Stimulated activated CD4-positive, alpha-beta T cell treated with anti-CD3 and anti-CD28 coated beads, TNF-alpha, amount 100 ng/mL, for 1 hour (primary cell): ENCODE measurements around the gene DBX1.
"Not testable (repeated sequence)": the region's sequence is repeated elsewhere in the genome, so short reads cannot be mapped to it uniquely, and the experiment has no call there.

ENCODE experiments used
- DNase-seq, 3 donors: peaks; one replicate each; pipeline ENCODE4 v3.0.0-alpha.2; 2020; ENCODE audit warnings: low read depth in 3 of 3, low spot score in 1 of 3

Gene DBX1

GRCh38 chr11:20160425-20161229 lies at the start of gene DBX1:
TSS of gene DBX1 (minus strand) at chr11:20160475. CDS start at chr11:20160324, 151 bp downstream.
- DNase-seq = no peak

- DNase-seq = no peak
Measured at GRCh38 chr11:20208622-20209111, 48.4 kb upstream of the DBX1 start.

- DNase-seq = no peak
Measured at GRCh38 chr11:20207781-20208621, 47.7 kb upstream of the DBX1 start.

GRCh38 chr11:20205807-20206206 lies 45.5 kb upstream of the DBX1 start:
- DNase-seq = no peak

- no peak for DNase-seq
Measured at GRCh38 chr11:20204681-20205080, 44.4 kb upstream of the DBX1 start.

- no peak for DNase-seq
Measured at GRCh38 chr11:20203831-20204230, 43.6 kb upstream of the DBX1 start.

- no peak for DNase-seq
Measured at GRCh38 chr11:20201231-20201630, 41.0 kb upstream of the DBX1 start.

- DNase-seq = not testable (repeated sequence)
Measured at GRCh38 chr11:20200331-20200955, 40.2 kb upstream of the DBX1 start.

GRCh38 chr11:20197881-20198280 lies 37.6 kb upstream of the DBX1 start:
- no peak for DNase-seq

GRCh38 chr11:20194470-20194869 lies 34.2 kb upstream of the DBX1 start:
- no peak for DNase-seq

- DNase-seq = no peak
Measured at GRCh38 chr11:20193307-20193706, 33.0 kb upstream of the DBX1 start.

GRCh38 chr11:20192641-20193040 lies 32.4 kb upstream of the DBX1 start:
- DNase-seq = no peak

- no peak for DNase-seq
Measured at GRCh38 chr11:20192151-20192550, 31.9 kb upstream of the DBX1 start.

- no peak for DNase-seq
Measured at GRCh38 chr11:20178976-20179375, 18.7 kb upstream of the DBX1 start.

- DNase-seq = no peak
Measured at GRCh38 chr11:20177136-20177535, 16.9 kb upstream of the DBX1 start.

- no peak for DNase-seq
Measured at GRCh38 chr11:20172721-20173447, 12.6 kb upstream of the DBX1 start.

- no peak for DNase-seq
Measured at GRCh38 chr11:20163783-20164481, 3.7 kb upstream of the DBX1 start.

- no peak for DNase-seq
Measured at GRCh38 chr11:20162824-20163782, 2.8 kb upstream of the DBX1 start.
